Stimulated activated naive CD8-positive, alpha-beta T cell treated with anti-CD3 and anti-CD28 coated beads, Interleukin-15, amount 100 ng/mL, for 72 hours (primary cell): ENCODE results near the gene NPC2.
A peak's percentile ranks its signal among the peaks of the same experiment; 100 is the strongest.
"Not testable (repeated sequence)": the region's sequence is repeated elsewhere in the genome, so short reads cannot be mapped to it uniquely, and the experiment has no call there.

Source experiments
- ATAC-seq: fragments of 150-1000 bp; cut with Tn5 transposase; 2 replicates; pipeline ENCODE4 v1.10.0; 2021; ENCODE audit warnings: mild to moderate bottlenecking, moderate library complexity
- DNase-seq, 2 donors: peaks; one replicate each; pipeline ENCODE4 v3.0.0; 2021 to 2022
- H3K27ac Mint-ChIP-seq, 2 donors: one replicate each; pipeline ENCODE4 v1.8.0; 2022; ENCODE audit warnings: mild to moderate bottlenecking in 2 of 2, mixed read lengths in 2 of 2, moderate library complexity in 2 of 2
- H3K27me3 Mint-ChIP-seq: one replicate; pipeline ENCODE4 v1.8.0; 2022; ENCODE audit warnings: mixed read lengths
- H3K4me1 Mint-ChIP-seq: one replicate; pipeline ENCODE4 v1.8.0; 2022; ENCODE audit warnings: mild to moderate bottlenecking, mixed read lengths
- H3K4me3 Mint-ChIP-seq, 2 donors: one replicate each; pipeline ENCODE4 v1.8.0; 2022; ENCODE audit warnings: mild to moderate bottlenecking in 2 of 2, mixed read lengths in 2 of 2, moderate library complexity in 1 of 2
- H3K9me3 Mint-ChIP-seq, 2 donors: one replicate each; pipeline ENCODE4 v1.8.0; 2022; ENCODE audit warnings: mixed read lengths in 2 of 2

NPC2 gene

GRCh38 chr14:74492776-74493342 lies at the start of gene NPC2:
Gene NPC2, minus strand, starts transcription at chr14:74493305. Its CDS starts 31 bp downstream, at chr14:74493274.
- ATAC-seq (peak; percentile 3), DNase-seq (no peak)
- Mint-ChIP-seq H3K9me3 (no peaks in the 10 kb centered on the region), H3K4me1 (peaks cover 28% of the 10 kb centered on the region), H3K27me3 (no peaks in the 10 kb centered on the region), H3K27ac (peak within 1 kb of the TSS; percentile 96 to 99), H3K4me3 (no peak within 1 kb of the TSS)

- H3K27ac Mint-ChIP-seq = no peak overlapping the region
- H3K4me3 Mint-ChIP-seq = no peak overlapping the region
- H3K27me3 Mint-ChIP-seq = peaks cover 8% of the 10 kb centered on the region
- no peak for DNase-seq
- H3K9me3 Mint-ChIP-seq = no peaks in the 10 kb centered on the region
- H3K4me1 Mint-ChIP-seq = no peaks in the 10 kb centered on the region
- no peak for ATAC-seq
Observed at GRCh38 chr14:74542056-74542685, 49.1 kb upstream of the NPC2 start.

- no peak for ATAC-seq
- no peak overlapping the region for H3K4me3 Mint-ChIP-seq
- no peak overlapping the region for H3K27ac Mint-ChIP-seq
- no peaks in the 10 kb centered on the region for H3K9me3 Mint-ChIP-seq
- DNase-seq = no peak
- peaks cover 8% of the 10 kb centered on the region for H3K27me3 Mint-ChIP-seq
- H3K4me1 Mint-ChIP-seq = no peaks in the 10 kb centered on the region
Observed at GRCh38 chr14:74541225-74541624, 48.1 kb upstream of the NPC2 start.

- ATAC-seq = no peak
- H3K27ac Mint-ChIP-seq = no peak overlapping the region
Observed at GRCh38 chr14:74539503-74539902, 46.4 kb upstream of the NPC2 start.

GRCh38 chr14:74538411-74539391 lies 45.6 kb upstream of the NPC2 start:
- DNase-seq (no peak), ATAC-seq (no peak)
- Mint-ChIP-seq H3K27ac (no peak overlapping the region), H3K27me3 (no peaks in the 10 kb centered on the region), H3K4me3 (no peak overlapping the region), H3K9me3 (no peaks in the 10 kb centered on the region), H3K4me1 (peaks cover under 1% of the 10 kb centered on the region)

More at GRCh38 chr14:74539503-74539902, 46.4 kb upstream of the NPC2 start:
- H3K4me3 Mint-ChIP-seq = no peak overlapping the region
- H3K9me3 Mint-ChIP-seq = no peaks in the 10 kb centered on the region
- no peaks in the 10 kb centered on the region for H3K27me3 Mint-ChIP-seq
- DNase-seq = no peak
- H3K4me1 Mint-ChIP-seq = no peaks in the 10 kb centered on the region

GRCh38 chr14:74536336-74536735 lies 43.2 kb upstream of the NPC2 start:
- not testable (repeated sequence) for H3K27ac Mint-ChIP-seq, H3K4me1 Mint-ChIP-seq, H3K27me3 Mint-ChIP-seq, H3K9me3 Mint-ChIP-seq, DNase-seq, ATAC-seq, H3K4me3 Mint-ChIP-seq

- H3K27ac Mint-ChIP-seq = no peak overlapping the region
- ATAC-seq (no peak), DNase-seq (no peak)
- peaks cover 9% of the 10 kb centered on the region for H3K4me1 Mint-ChIP-seq
- H3K4me3 Mint-ChIP-seq = no peak overlapping the region
- H3K27me3 Mint-ChIP-seq = no peaks in the 10 kb centered on the region
- H3K9me3 Mint-ChIP-seq = no peaks in the 10 kb centered on the region
Observed at GRCh38 chr14:74535756-74536325, 42.7 kb upstream of the NPC2 start.

- Mint-ChIP-seq H3K27me3 (no peaks in the 10 kb centered on the region), H3K4me1 (peaks cover 9% of the 10 kb centered on the region), H3K4me3 (no peak overlapping the region), H3K9me3 (no peaks in the 10 kb centered on the region), H3K27ac (no peak overlapping the region)
- no peak for DNase-seq
- peak; percentile 18 for ATAC-seq
Observed at GRCh38 chr14:74533576-74533975, 40.5 kb upstream of the NPC2 start.

- H3K27ac Mint-ChIP-seq = no peak overlapping the region
- H3K27me3 Mint-ChIP-seq = peaks cover 3% of the 10 kb centered on the region
- ATAC-seq (no peak), DNase-seq (no peak)
- H3K4me3 Mint-ChIP-seq = no peak overlapping the region
- H3K4me1 Mint-ChIP-seq = peaks cover 9% of the 10 kb centered on the region
- no peaks in the 10 kb centered on the region for H3K9me3 Mint-ChIP-seq
Observed at GRCh38 chr14:74532246-74532645, 39.1 kb upstream of the NPC2 start.

GRCh38 chr14:74531467-74531866 lies 38.4 kb upstream of the NPC2 start:
- no peaks in the 10 kb centered on the region for H3K9me3 Mint-ChIP-seq
- no peak for DNase-seq
- peaks cover 7% of the 10 kb centered on the region for H3K27me3 Mint-ChIP-seq
- H3K27ac Mint-ChIP-seq = no peak overlapping the region
- H3K4me1 Mint-ChIP-seq = peaks cover 9% of the 10 kb centered on the region
- ATAC-seq = peak; percentile 42
- H3K4me3 Mint-ChIP-seq = no peak overlapping the region

GRCh38 chr14:74531006-74531405 lies 37.9 kb upstream of the NPC2 start:
- no peaks in the 10 kb centered on the region for H3K9me3 Mint-ChIP-seq
- peak overlapping the region in 1 of 2 donors; percentile 85 for H3K27ac Mint-ChIP-seq
- peaks cover 9% of the 10 kb centered on the region for H3K4me1 Mint-ChIP-seq
- ATAC-seq = no peak
- peaks cover 12% of the 10 kb centered on the region for H3K27me3 Mint-ChIP-seq
- no peak overlapping the region for H3K4me3 Mint-ChIP-seq
- DNase-seq = no peak

GRCh38 chr14:74528886-74529285 lies 35.8 kb upstream of the NPC2 start:
- H3K4me3 Mint-ChIP-seq = no peak overlapping the region
- H3K27me3 Mint-ChIP-seq = peaks cover 26% of the 10 kb centered on the region
- H3K9me3 Mint-ChIP-seq = no peaks in the 10 kb centered on the region
- no peak overlapping the region for H3K27ac Mint-ChIP-seq
- H3K4me1 Mint-ChIP-seq = peaks cover 9% of the 10 kb centered on the region
- ATAC-seq (no peak), DNase-seq (no peak)

- H3K4me3 Mint-ChIP-seq = no peak overlapping the region
- peak overlapping the region in 1 of 2 donors; percentile 60 for H3K27ac Mint-ChIP-seq
- ATAC-seq = no peak
- peaks cover 26% of the 10 kb centered on the region for H3K27me3 Mint-ChIP-seq
- no peak for DNase-seq
- peaks cover 6% of the 10 kb centered on the region for H3K4me1 Mint-ChIP-seq
- no peaks in the 10 kb centered on the region for H3K9me3 Mint-ChIP-seq
Observed at GRCh38 chr14:74528406-74528805, 35.3 kb upstream of the NPC2 start.

GRCh38 chr14:74527736-74528280 lies 34.7 kb upstream of the NPC2 start:
- no peaks in the 10 kb centered on the region for H3K4me1 Mint-ChIP-seq

GRCh38 chr14:74526854-74527585 lies 33.9 kb upstream of the NPC2 start:
- H3K4me3 Mint-ChIP-seq = no peak overlapping the region
- no peak for DNase-seq
- H3K27me3 Mint-ChIP-seq = peaks cover 26% of the 10 kb centered on the region
- no peaks in the 10 kb centered on the region for H3K9me3 Mint-ChIP-seq
- ATAC-seq = no peak
- no peaks in the 10 kb centered on the region for H3K4me1 Mint-ChIP-seq
- H3K27ac Mint-ChIP-seq = no peak overlapping the region

More at GRCh38 chr14:74527736-74528280, 34.7 kb upstream of the NPC2 start:
- Mint-ChIP-seq H3K9me3 (no peaks in the 10 kb centered on the region), H3K4me3 (no peak overlapping the region), H3K27ac (peak overlapping the region in 1 of 2 donors; percentile 12), H3K27me3 (peaks cover 26% of the 10 kb centered on the region)
- ATAC-seq (no peak), DNase-seq (no peak)
